Activated T-cell treated with anti-CD3 and anti-CD28 coated beads, Interleukin-2, amount 50 U/mL, for 24 hours (primary cell): ENCODE results near the gene CCT6B.

Experiments
- DNase-seq: peaks from one replicate; pipeline ENCODE4 v3.0.0-alpha.2; 2020
- H3K27ac Mint-ChIP-seq: 2 replicates; pipeline ENCODE4 v1.8.0; 2020; ENCODE audit warnings: mild to moderate bottlenecking, mixed read lengths
- H3K27me3 Mint-ChIP-seq: 2 replicates; pipeline ENCODE4 v1.8.0; 2020; ENCODE audit warnings: mixed read lengths
- H3K36me3 Mint-ChIP-seq: 2 replicates; pipeline ENCODE4 v1.8.0; 2020; ENCODE audit warnings: low read depth, mixed read lengths
- H3K4me1 Mint-ChIP-seq: 2 replicates; pipeline ENCODE4 v1.8.0; 2020; ENCODE audit warnings: low read depth, mixed read lengths
- H3K4me3 Mint-ChIP-seq: 2 replicates; pipeline ENCODE4 v1.8.0; 2020; ENCODE audit warnings: mild to moderate bottlenecking, moderate library complexity, mixed read lengths
- H3K9me3 Mint-ChIP-seq: 2 replicates; pipeline ENCODE4 v1.8.0; 2020; ENCODE audit warnings: mixed read lengths

Gene CCT6B

GRCh38 chr17:34883106-34884000 lies 77.9 kb downstream of the CCT6B start:
- DNase-seq, result no peak
- Mint-ChIP-seq H3K27ac (no peak overlapping the region), H3K4me1 (peaks cover 7% of the 10 kb centered on the region), H3K9me3 (no peaks in the 10 kb centered on the region), H3K36me3 (no peaks in the 10 kb centered on the region), H3K4me3 (no peak overlapping the region), H3K27me3 (peaks cover 36% of the 10 kb centered on the region)

DNA sequence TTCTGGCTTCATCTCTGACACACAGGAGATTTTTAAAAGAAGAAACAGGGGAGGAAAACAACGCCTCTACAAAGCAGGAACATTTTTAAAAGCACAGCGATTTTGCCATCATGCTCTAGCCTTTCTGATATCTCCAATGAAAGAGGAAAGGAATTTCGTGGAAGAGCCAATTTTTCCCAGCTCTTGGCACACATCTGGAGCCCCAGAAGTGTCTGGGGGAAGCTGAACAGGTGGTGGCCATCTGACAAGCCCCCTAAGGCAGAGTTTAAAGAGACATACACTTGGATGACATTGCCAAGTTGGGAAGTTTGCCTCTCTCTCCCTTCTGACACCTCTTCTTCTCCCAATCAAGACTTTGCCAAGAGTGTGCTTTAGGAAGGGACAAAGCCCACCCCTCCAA lies 82.1 kb downstream of the CCT6B start:
- no peaks in the 10 kb centered on the region for H3K4me1 Mint-ChIP-seq
- DNase-seq, result no peak
- no peak overlapping the region for H3K27ac Mint-ChIP-seq
- H3K9me3 Mint-ChIP-seq, result no peaks in the 10 kb centered on the region
- peaks cover 16% of the 10 kb centered on the region for H3K27me3 Mint-ChIP-seq
- H3K36me3 Mint-ChIP-seq, result no peaks in the 10 kb centered on the region
- H3K4me3 Mint-ChIP-seq, result no peak overlapping the region
